SK-N-SH treated with all-trans-retinoic acid at 6 μM for 48 hours (cell line): ENCODE measurements around the gene TOM1L2.

ENCODE experiments used
- BACH2 ChIP-seq: fragments of 250-450 bp; sonication (Bioruptor Pico); IDR thresholded peaks from 2 replicates; pipeline ENCODE4 v1.9.0; 2021; ENCODE audit warnings: mild to moderate bottlenecking, borderline replicate concordance
- CSDC2 ChIP-seq: fragments of 250-450 bp; sonication (Bioruptor Pico); IDR thresholded peaks from 2 replicates; pipeline ENCODE4 v1.5.0; 2020; ENCODE audit warnings: mild to moderate bottlenecking, moderate library complexity
- ESRRG ChIP-seq: fragments of 250-450 bp; sonication (Bioruptor Pico); IDR thresholded peaks from 2 replicates; pipeline ENCODE4 v1.6.1; 2021; ENCODE audit warnings: mild to moderate bottlenecking
- GLIS3 ChIP-seq: fragments of 250-450 bp; sonication (Bioruptor Pico); IDR thresholded peaks from 2 replicates; pipeline ENCODE4 v1.5.0; 2020; ENCODE audit warnings: mild to moderate bottlenecking, moderate library complexity
- OSR1 ChIP-seq: fragments of 250-450 bp; sonication (Bioruptor Pico); IDR thresholded peaks from 2 replicates; pipeline ENCODE4 v1.8.0; 2022; ENCODE audit warnings: moderate library complexity, mild to moderate bottlenecking, inconsistent platforms
- PATZ1 ChIP-seq: fragments of 250-450 bp; sonication (Bioruptor Pico); IDR thresholded peaks from 2 replicates; pipeline ENCODE4 v1.8.0; 2020; ENCODE audit warnings: mild to moderate bottlenecking, moderate library complexity, borderline replicate concordance
- TCF4 ChIP-seq: fragments of 250-450 bp; sonication (Bioruptor Pico); IDR thresholded peaks from 2 replicates; pipeline ENCODE4 v1.8.0; 2021; ENCODE audit warnings: mild to moderate bottlenecking, moderate library complexity, borderline replicate concordance
- ZC3H10 ChIP-seq: fragments of 250-450 bp; sonication (Bioruptor Pico); IDR thresholded peaks from 2 replicates; pipeline ENCODE4 v1.5.1; 2021; ENCODE audit warnings: mild to moderate bottlenecking, moderate library complexity
- ZFP3 ChIP-seq: fragments of 250-450 bp; sonication (Bioruptor Pico); IDR thresholded peaks from 2 replicates; pipeline ENCODE4 v1.5.0; 2020; ENCODE audit warnings: mild to moderate bottlenecking, moderate library complexity
- ZFP30 ChIP-seq: fragments of 450-650 bp; formaldehyde crosslinking; IDR thresholded peaks from 2 replicates; pipeline ENCODE4 v1.5.0; 2022; ENCODE audit warnings: mild to moderate bottlenecking, moderate library complexity
- ZNF565 ChIP-seq: fragments of 450-650 bp; formaldehyde crosslinking; conservative IDR thresholded peaks from 2 replicates; pipeline ENCODE4 v1.5.0; 2020; ENCODE audit warnings: low read depth, mild to moderate bottlenecking, moderate library complexity
- ZNF8 ChIP-seq: fragments of 450-650 bp; formaldehyde crosslinking; IDR thresholded peaks from 2 replicates; pipeline ENCODE4 v1.5.0; 2020; ENCODE audit warnings: mild to moderate bottlenecking, moderate library complexity
- TF ChIP-seq, protein P1 (sequence below): fragments of 250-450 bp; sonication (Bioruptor Pico); IDR thresholded peaks from 2 replicates; pipeline ENCODE4 v1.8.0; 2021; ENCODE audit warnings: low read depth, mild to moderate bottlenecking, moderate library complexity, borderline replicate concordance

DNA sequence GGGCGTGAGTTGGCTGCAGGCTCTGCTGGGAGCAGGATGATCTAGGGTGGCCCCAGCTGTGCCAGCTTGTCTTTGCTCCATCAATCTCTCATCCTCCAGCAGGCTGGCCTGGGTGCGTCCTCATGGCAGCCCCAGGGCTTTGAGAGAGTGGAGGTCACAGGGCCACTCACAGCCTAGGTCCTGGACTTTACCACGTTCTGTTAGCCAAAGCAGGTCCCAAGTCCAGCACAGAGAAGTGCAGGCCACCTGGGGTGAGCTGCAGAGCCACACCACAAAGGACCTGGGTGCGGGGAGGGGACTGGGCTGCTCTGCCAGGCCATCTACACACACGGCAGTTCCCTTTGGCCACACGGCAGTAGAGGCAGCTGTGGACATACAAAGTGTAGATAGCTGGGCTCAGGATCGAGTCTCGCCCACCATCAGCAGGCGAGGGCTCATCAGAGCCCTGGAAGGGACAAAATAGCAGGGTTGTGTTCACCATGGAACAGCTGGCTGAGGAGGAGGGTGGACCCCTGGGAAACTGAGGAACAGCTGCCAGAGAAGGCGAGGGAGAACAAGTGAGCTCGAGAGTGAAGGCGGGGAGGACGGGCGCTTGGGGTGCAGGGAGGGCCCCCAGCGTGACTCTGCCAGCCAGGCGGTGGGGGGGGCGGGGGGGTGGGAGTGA, 165.5 kb downstream of the TOM1L2 start:
- TF ChIP-seq ZNF565 (CRISPR knock-in tag) (no peak), ZNF8 (no peak), PATZ1 (CRISPR knock-in tag) (no peak), GLIS3 (CRISPR knock-in tag) (no peak), TCF4 (no peak), ZFP30 (CRISPR knock-in tag) (no peak), BACH2 (CRISPR knock-in tag) (no peak), ESRRG (CRISPR knock-in tag) (no peak), ZC3H10 (no peak), ZFP3 (no peak), OSR1 (no peak), CSDC2 (CRISPR knock-in tag) (no peak)
- TF ChIP-seq, protein P1, sequence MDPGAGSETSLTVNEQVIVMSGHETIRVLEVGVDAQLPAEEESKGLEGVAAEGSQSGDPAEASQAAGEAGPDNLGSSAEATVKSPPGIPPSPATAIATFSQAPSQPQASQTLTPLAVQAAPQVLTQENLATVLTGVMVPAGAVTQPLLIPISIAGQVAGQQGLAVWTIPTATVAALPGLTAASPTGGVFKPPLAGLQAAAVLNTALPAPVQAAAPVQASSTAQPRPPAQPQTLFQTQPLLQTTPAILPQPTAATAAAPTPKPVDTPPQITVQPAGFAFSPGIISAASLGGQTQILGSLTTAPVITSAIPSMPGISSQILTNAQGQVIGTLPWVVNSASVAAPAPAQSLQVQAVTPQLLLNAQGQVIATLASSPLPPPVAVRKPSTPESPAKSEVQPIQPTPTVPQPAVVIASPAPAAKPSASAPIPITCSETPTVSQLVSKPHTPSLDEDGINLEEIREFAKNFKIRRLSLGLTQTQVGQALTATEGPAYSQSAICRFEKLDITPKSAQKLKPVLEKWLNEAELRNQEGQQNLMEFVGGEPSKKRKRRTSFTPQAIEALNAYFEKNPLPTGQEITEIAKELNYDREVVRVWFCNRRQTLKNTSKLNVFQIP = no peak
